ENCODE results near the gene RNF212.

The RNF212 gene

GRCh38 chr4:1023075-1023640, 90.2 kb downstream of the RNF212 start:
- POLR2A ChIA-PET (ENCODE audit: low non-redundant PET): no interaction called here
- no peak for DNase-seq (ENCODE audit: low spot score)
- no peak overlapping the region; the same call in 1 of the 2 replicates for H3K27ac ChIP-seq
- CTCF ChIA-PET: no interaction called here
- no peak for TF ChIP-seq CTCF (conservative IDR thresholded peaks at IDR 0.05; ENCODE audit: low read depth)

- ChIA-PET CTCF (no interaction called here), POLR2A (ENCODE audit: low non-redundant PET) (no interaction called here)
- H3K27ac ChIP-seq: peak overlapping the region; percentile 60; the same call in 1 of the 2 replicates
- TF ChIP-seq CTCF (conservative IDR thresholded peaks at IDR 0.05; ENCODE audit: low read depth): no peak
- DNase-seq (ENCODE audit: low spot score): no peak
Observed at GRCh38 chr4:1022739-1023066, 90.7 kb downstream of the RNF212 start.

- DNase-seq (ENCODE audit: low spot score): no peak
- no peak for TF ChIP-seq CTCF (conservative IDR thresholded peaks at IDR 0.05; ENCODE audit: low read depth)
- peak overlapping the region; percentile 60 for H3K27ac ChIP-seq
- CTCF ChIA-PET: no interaction called here
- POLR2A ChIA-PET (ENCODE audit: low non-redundant PET): no interaction called here
Observed at GRCh38 chr4:1022051-1022738, 91.2 kb downstream of the RNF212 start.
